A549 (cell line): ENCODE data around the gene GNAL. TPM values are rescaled to one million over a fixed set of nuclear protein-coding genes. Genes with fewer than 3 reads are reported as not detected.

Experiments
- ATAC-seq, 2 experiments: fragments of 200-7000 bp in 1 of 2; fragments of >200 bp in 1 of 2; cut with Nextera tagmentation in 1 of 2; cut with Tn5 transposase in 1 of 2; 3 replicates each; pipeline versions ENCODE4 v1.8.0 to v1.9.1; 2018 to 2020; ENCODE audit warnings: mild to moderate bottlenecking in 1 of 2, moderate library complexity in 1 of 2
- CTCF ChIA-PET: fragments of 300-600 bp; sonication (Branson Sonifier 250); formaldehyde crosslinking; extraction: SDS; loops from one replicate; lab custom pipeline; 2021; ENCODE audit warnings: antibody characterized with exemption, inconsistent platforms; lab: Yijun Ruan, JAX
- POLR2A ChIA-PET: fragments of 350-600 bp; formaldehyde crosslinking; extraction: SDS; loops from one replicate; lab custom pipeline; 2021; ENCODE audit warnings: antibody characterized with exemption, inconsistent platforms; lab: Yijun Ruan, JAX
- DNase-seq, 2 experiments: peaks; one replicate each; pipeline versions ENCODE4 v3.0.0 to v3.0.0-alpha.2; 2011 to 2016; ENCODE audit warnings: low read depth in 1 of 2, low spot score in 1 of 2
- FAIRE-seq: peaks from 2 replicates; lab custom pipeline; 2011; peaks lifted over from hg19 to GRCh38; lab: Jason Lieb, UNC
- H3K27ac ChIP-seq, 2 experiments: fragments of >200 bp; sonication (Bioruptor Twin); formaldehyde crosslinking; 3 replicates each; pipeline ENCODE4 v1.5.1; 2016 to 2017
- H3K4me1 ChIP-seq: fragments of >200 bp; sonication (Bioruptor Twin); formaldehyde crosslinking; 3 replicates; pipeline ENCODE4 v1.6.1; 2016
- H3K4me2 ChIP-seq: fragments of >200 bp; sonication (Bioruptor Twin); formaldehyde crosslinking; 3 replicates; pipeline ENCODE4 v1.6.1; 2016
- H3K4me3 ChIP-seq: fragments of >200 bp; sonication (Bioruptor Twin); formaldehyde crosslinking; 3 replicates; pipeline ENCODE4 v1.5.1; 2016
- H3K9me3 ChIP-seq: fragments of >200 bp; sonication (Bioruptor Twin); formaldehyde crosslinking; 3 replicates; pipeline ENCODE4 v1.6.1; 2016
- CBX2 ChIP-seq: fragments of 200-600 bp; sonication (generic); IDR thresholded peaks from 2 replicates; pipeline ENCODE4 v1.6.1; 2016; ENCODE audit warnings: low read depth, mild to moderate bottlenecking, borderline replicate concordance
- CHD4 ChIP-seq: fragments of 200-600 bp; sonication (generic); IDR thresholded peaks from 2 replicates; pipeline ENCODE4 v1.6.1; 2016; ENCODE audit warnings: antibody characterized with exemption, mild to moderate bottlenecking, borderline replicate concordance
- CTCF ChIP-seq: fragments of >200 bp; sonication (Bioruptor Twin); formaldehyde crosslinking; IDR thresholded peaks from 3 replicates; pipeline ENCODE4 v1.5.1; 2016
- EHF ChIP-seq: fragments of 250-450 bp; sonication (Bioruptor Pico); IDR thresholded peaks from 2 replicates; pipeline ENCODE4 v1.5.0; 2020; ENCODE audit warnings: mild to moderate bottlenecking
- ELK1 ChIP-seq: fragments of 150-350 bp; IDR thresholded peaks from 2 replicates; pipeline ENCODE4 v1.6.1; 2014; ENCODE audit warnings: low read depth, mild to moderate bottlenecking, low read length
- EP300 ChIP-seq, 2 experiments: fragments of >200 bp; sonication (Bioruptor Twin); formaldehyde crosslinking; IDR thresholded peaks; 2 replicates in 1 of 2; 3 replicates in 1 of 2; pipeline ENCODE4 v1.6.1; 2016 to 2017
- FOSB ChIP-seq: fragments of 250-450 bp; sonication (Bioruptor Pico); IDR thresholded peaks from 2 replicates; pipeline ENCODE4 v1.5.0; 2020; ENCODE audit warnings: mild to moderate bottlenecking, moderate library complexity
- GATA3 ChIP-seq: IDR thresholded peaks from 2 replicates; pipeline ENCODE4 v1.6.1; 2012; ENCODE audit warnings: borderline replicate concordance
- HEYL ChIP-seq: fragments of 250-450 bp; sonication (Bioruptor Pico); IDR thresholded peaks from 2 replicates; pipeline ENCODE4 v1.8.0; 2021; ENCODE audit warnings: mild to moderate bottlenecking, moderate library complexity
- HOXB13 ChIP-seq: fragments of 250-450 bp; sonication (Bioruptor Pico); IDR thresholded peaks from 2 replicates; pipeline ENCODE4 v1.5.0; 2020; ENCODE audit warnings: low read depth, mild to moderate bottlenecking, moderate library complexity
- JUN ChIP-seq, 2 experiments: fragments of >200 bp; sonication (Bioruptor Twin); formaldehyde crosslinking; IDR thresholded peaks; 2 replicates in 1 of 2; 3 replicates in 1 of 2; pipeline ENCODE4 v1.6.1; 2016 to 2017
- JUNB ChIP-seq: fragments of >200 bp; sonication (Bioruptor Twin); formaldehyde crosslinking; IDR thresholded peaks from 2 replicates; pipeline ENCODE4 v1.6.1; 2016
- MAZ ChIP-seq: fragments of 150-350 bp; IDR thresholded peaks from 2 replicates; pipeline ENCODE4 v1.6.1; 2014; ENCODE audit warnings: antibody characterized with exemption, low read depth, low read length, borderline replicate concordance
- MYC ChIP-seq: IDR thresholded peaks from 2 replicates; pipeline ENCODE4 v1.6.1; 2012; ENCODE audit warnings: mild to moderate bottlenecking, inconsistent platforms, low read length, improper control_type of control experiment, borderline replicate concordance
- NFE2L2 ChIP-seq: fragments of 150-350 bp; conservative IDR thresholded peaks from 2 replicates; pipeline ENCODE4 v1.6.1; 2014; ENCODE audit warnings: low read length
- REST ChIP-seq: fragments of 200-600 bp; sonication (generic); IDR thresholded peaks from 2 replicates; pipeline ENCODE4 v1.6.1; 2016; ENCODE audit warnings: antibody characterized with exemption, mild to moderate bottlenecking, moderate library complexity
- RFX5 ChIP-seq: fragments of 450-650 bp; IDR thresholded peaks from 2 replicates; pipeline ENCODE4 v1.7.1; 2014; ENCODE audit warnings: antibody characterized with exemption, mild to moderate bottlenecking, moderate library complexity
- TFCP2L1 ChIP-seq: fragments of 250-450 bp; sonication (Bioruptor Pico); IDR thresholded peaks from 2 replicates; pipeline ENCODE4 v1.5.0; 2021; ENCODE audit warnings: mild to moderate bottlenecking
- ZC3H11A ChIP-seq: fragments of 450-650 bp; IDR thresholded peaks from 2 replicates; pipeline ENCODE4 v1.6.1; 2014; ENCODE audit warnings: antibody characterized with exemption, mild to moderate bottlenecking
- WGBS: methylation state at CpG from one replicate; pipeline ENCODE4 v1.1.6; 2017; ENCODE audit errors: missing lambda C conversion rate; 5-methylcytosine and 5-hydroxymethylcytosine counted together
- polyA plus RNA-seq, 4 experiments: library from polyadenylated mRNA; depleted of rRNA in 3 of 4; stranded (reverse); fragments of >200 nt; fragmentation: RNase III in 1 of 4; extraction: RNeasy Plus Mini Kit Qiagen cat#74134 plus additional on column Dnase treatment in 1 of 4; gene quantifications; 2 replicates in 3 of 4; 3 replicates in 1 of 4; pipeline ENCODE4 v1.2.3, GENCODE V29; 2011 to 2017

GNAL gene
- polyA plus RNA-seq, 2 of the 4 experiments (the other 2 are of a cell fraction) = 5.1 to 12.9 TPM

GRCh38 chr18:11667578-11667977, 21.5 kb upstream of the GNAL start (continued):
- TF ChIP-seq JUNB (no peak), NFE2L2 (no peak)

GRCh38 chr18:11668441-11669169, 20.5 kb upstream of the GNAL start:
- FAIRE-seq (no peak), ATAC-seq (no peak)
- no peak overlapping the region for H3K27ac ChIP-seq

GRCh38 chr18:11669271-11669947, 19.7 kb upstream of the GNAL start:
- WGBS = 73% methylated on average over 14 of the region's 14 CpGs
- TF ChIP-seq HOXB13 (CRISPR knock-in tag) (no peak), CBX2 (no peak), GATA3 (no peak)
- Histone ChIP-seq H3K4me3 (no peak overlapping the region), H3K27ac (no peak overlapping the region), H3K9me3 (no peaks in the 10 kb centered on the region), H3K4me2 (no peak overlapping the region), H3K4me1 (no peaks in the 10 kb centered on the region)
- no peak for FAIRE-seq
- peak in 1 of 2 experiments; percentile 30; a peak in 1 of 6 replicates for ATAC-seq
- ChIA-PET CTCF (interaction anchor here (1.1 to 2.8 kb wide), 2 partner anchors 9 to 14 kb away, joined by 3 to 13 read pairs; no protein-coding TSS in a partner anchor), POLR2A (no interaction called here)
- DNase-seq = no peak

More at GRCh38 chr18:11668441-11669169, 20.5 kb upstream of the GNAL start:
- no peak for DNase-seq
- Histone ChIP-seq H3K9me3 (no peaks in the 10 kb centered on the region), H3K4me2 (no peak overlapping the region), H3K4me1 (no peaks in the 10 kb centered on the region), H3K4me3 (no peak overlapping the region)
- ChIA-PET CTCF (interaction anchor here (0.8 to 3.7 kb wide), 2 partner anchors 13 to 117 kb away, joined by 4 to 21 read pairs; no protein-coding TSS in a partner anchor), POLR2A (no interaction called here)
- TF ChIP-seq EP300 (IDR thresholded peaks at IDR 0.05) = no peak
- no peak for TF ChIP-seq RFX5
- TF ChIP-seq ELK1 = no peak
- no peak for TF ChIP-seq JUN (IDR thresholded peaks at IDR 0.05)
- no peak for TF ChIP-seq CTCF
- no peak for TF ChIP-seq FOSB (CRISPR knock-in tag)
- TF ChIP-seq NFE2L2 = no peak
- no peak for TF ChIP-seq HEYL (CRISPR knock-in tag)
- 50% methylated on average over 10 of the region's 10 CpGs for WGBS

GRCh38 chr18:11669948-11670275, 19.2 kb upstream of the GNAL start:
- H3K27ac ChIP-seq = no peak overlapping the region
- ChIA-PET CTCF (interaction anchor here (0.7 to 2.8 kb wide), 3 partner anchors 9 to 63 kb away, joined by 3 to 13 read pairs (median 4); no protein-coding TSS in a partner anchor), POLR2A (no interaction called here)
- H3K9me3 ChIP-seq = no peaks in the 10 kb centered on the region
- H3K4me3 ChIP-seq = no peak overlapping the region
- 69% methylated on average over 4 of the region's 10 CpGs for WGBS
- H3K4me1 ChIP-seq = no peaks in the 10 kb centered on the region
- TF ChIP-seq REST (no peak), GATA3 (no peak), MYC (no peak), CHD4 (no peak), MAZ (no peak), EHF (CRISPR knock-in tag) (no peak), TFCP2L1 (CRISPR knock-in tag) (no peak), ZC3H11A (no peak)
- H3K4me2 ChIP-seq = no peak overlapping the region
- DNase-seq = no peak
- no peak for FAIRE-seq
- ATAC-seq = no peak
